WERI-Rb-1 (cell line): ENCODE data around the gene ZMAT1.

ENCODE experiments used
- DNase-seq: peaks from one replicate; pipeline ENCODE4 v3.0.0-alpha.2; 2020
- H3K27ac ChIP-seq: fragments of 250-450 bp; sonication (Bioruptor Pico); 2 replicates; pipeline ENCODE4 v1.5.1; 2020; ENCODE audit warnings: mild to moderate bottlenecking, moderate library complexity
- H3K27me3 ChIP-seq: fragments of 250-450 bp; sonication (Bioruptor Pico); 2 replicates; pipeline ENCODE4 v1.5.1; 2021; ENCODE audit warnings: mild to moderate bottlenecking, low read depth, moderate library complexity; ENCODE audit not compliant: insufficient read depth, severe bottlenecking
- H3K36me3 ChIP-seq: fragments of 250-450 bp; sonication (Bioruptor Pico); 2 replicates; pipeline ENCODE4 v1.5.1; 2020; ENCODE audit warnings: mild to moderate bottlenecking, moderate library complexity
- H3K4me3 ChIP-seq: 2 replicates; pipeline ENCODE4 v1.5.1; 2011; ENCODE audit warnings: low read depth, mild to moderate bottlenecking, control low read depth, low read length
- H3K9me3 ChIP-seq: fragments of 250-450 bp; sonication (Bioruptor Pico); 2 replicates; pipeline ENCODE4 v1.5.1; 2021; ENCODE audit warnings: mild to moderate bottlenecking, moderate library complexity; ENCODE audit not compliant: severe bottlenecking
- TF ChIP-seq, protein P1 (sequence below): IDR thresholded peaks from 2 replicates; pipeline ENCODE4 v1.5.1; 2011; ENCODE audit warnings: low read depth, mild to moderate bottlenecking, control low read depth, inconsistent platforms, low read length

ZMAT1 gene

DNA sequence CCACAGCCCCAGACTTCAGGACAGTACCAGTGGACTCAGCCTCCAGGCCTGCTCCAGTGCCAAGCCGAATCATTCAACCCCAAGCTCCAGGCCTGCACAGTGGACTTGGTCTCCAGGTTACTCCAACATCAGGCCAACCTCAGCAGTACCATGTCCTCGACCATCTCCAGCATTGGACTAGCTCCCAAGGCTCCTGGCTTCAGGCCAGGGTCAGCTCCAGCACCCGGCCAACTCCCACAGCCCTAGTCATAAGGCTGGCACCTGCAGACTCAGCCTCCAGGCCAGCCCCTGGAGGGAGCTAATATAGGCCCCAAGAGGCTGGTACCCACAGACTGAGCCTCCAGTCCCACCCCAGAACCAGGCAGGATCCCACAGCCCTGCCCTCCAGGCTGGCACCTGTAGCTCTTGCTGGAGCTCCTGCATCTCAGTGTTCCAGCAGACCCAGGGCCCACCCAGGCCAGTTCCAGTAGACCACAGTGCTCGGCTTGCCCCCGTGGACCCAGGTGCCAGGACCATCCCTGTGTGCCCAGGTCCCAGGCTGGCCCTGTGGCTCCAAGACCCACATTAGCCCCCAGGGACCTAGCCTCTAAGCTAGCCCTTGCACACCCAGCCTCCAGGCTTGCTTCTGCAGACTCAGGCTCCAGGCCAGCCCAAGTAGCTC, 25.6 kb downstream of the ZMAT1 start:
- Histone ChIP-seq H3K27me3 (no peaks in the 10 kb centered on the region), H3K9me3 (no peaks in the 10 kb centered on the region), H3K27ac (no peak overlapping the region), H3K4me3 (no peak overlapping the region), H3K36me3 (no peaks in the 10 kb centered on the region)
- DNase-seq = no peak
- TF ChIP-seq, protein P1, sequence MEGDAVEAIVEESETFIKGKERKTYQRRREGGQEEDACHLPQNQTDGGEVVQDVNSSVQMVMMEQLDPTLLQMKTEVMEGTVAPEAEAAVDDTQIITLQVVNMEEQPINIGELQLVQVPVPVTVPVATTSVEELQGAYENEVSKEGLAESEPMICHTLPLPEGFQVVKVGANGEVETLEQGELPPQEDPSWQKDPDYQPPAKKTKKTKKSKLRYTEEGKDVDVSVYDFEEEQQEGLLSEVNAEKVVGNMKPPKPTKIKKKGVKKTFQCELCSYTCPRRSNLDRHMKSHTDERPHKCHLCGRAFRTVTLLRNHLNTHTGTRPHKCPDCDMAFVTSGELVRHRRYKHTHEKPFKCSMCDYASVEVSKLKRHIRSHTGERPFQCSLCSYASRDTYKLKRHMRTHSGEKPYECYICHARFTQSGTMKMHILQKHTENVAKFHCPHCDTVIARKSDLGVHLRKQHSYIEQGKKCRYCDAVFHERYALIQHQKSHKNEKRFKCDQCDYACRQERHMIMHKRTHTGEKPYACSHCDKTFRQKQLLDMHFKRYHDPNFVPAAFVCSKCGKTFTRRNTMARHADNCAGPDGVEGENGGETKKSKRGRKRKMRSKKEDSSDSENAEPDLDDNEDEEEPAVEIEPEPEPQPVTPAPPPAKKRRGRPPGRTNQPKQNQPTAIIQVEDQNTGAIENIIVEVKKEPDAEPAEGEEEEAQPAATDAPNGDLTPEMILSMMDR = no peak

DNA sequence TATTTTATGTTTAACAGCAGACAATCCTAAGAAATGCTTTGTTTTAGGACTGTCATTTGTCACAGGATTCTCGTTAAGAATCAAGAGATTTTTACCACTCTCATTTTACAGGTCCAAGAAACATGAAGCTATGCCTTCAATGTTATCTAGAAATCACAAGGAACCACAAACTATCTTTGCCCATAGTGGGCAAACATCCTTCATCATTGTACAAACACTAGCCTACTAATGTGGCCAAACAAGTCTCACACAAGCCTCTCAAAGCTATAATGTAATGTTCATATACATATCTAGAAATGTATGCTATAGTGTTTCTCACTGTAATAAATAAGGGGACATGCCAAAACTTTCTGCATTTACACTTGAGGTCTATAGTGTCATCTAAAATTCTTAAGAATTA, 26.8 kb downstream of the ZMAT1 start:
- Histone ChIP-seq H3K4me3 (no peak overlapping the region), H3K27ac (no peak overlapping the region), H3K36me3 (no peaks in the 10 kb centered on the region), H3K27me3 (no peaks in the 10 kb centered on the region), H3K9me3 (no peaks in the 10 kb centered on the region)
- TF ChIP-seq, protein P1 = no peak
- DNase-seq = no peak
